Measurements from ENCODE around the gene CAST.
"Not testable (repeated sequence)": the region's sequence is repeated elsewhere in the genome, so short reads cannot be mapped to it uniquely, and the experiment has no call there.

CAST gene

DNA sequence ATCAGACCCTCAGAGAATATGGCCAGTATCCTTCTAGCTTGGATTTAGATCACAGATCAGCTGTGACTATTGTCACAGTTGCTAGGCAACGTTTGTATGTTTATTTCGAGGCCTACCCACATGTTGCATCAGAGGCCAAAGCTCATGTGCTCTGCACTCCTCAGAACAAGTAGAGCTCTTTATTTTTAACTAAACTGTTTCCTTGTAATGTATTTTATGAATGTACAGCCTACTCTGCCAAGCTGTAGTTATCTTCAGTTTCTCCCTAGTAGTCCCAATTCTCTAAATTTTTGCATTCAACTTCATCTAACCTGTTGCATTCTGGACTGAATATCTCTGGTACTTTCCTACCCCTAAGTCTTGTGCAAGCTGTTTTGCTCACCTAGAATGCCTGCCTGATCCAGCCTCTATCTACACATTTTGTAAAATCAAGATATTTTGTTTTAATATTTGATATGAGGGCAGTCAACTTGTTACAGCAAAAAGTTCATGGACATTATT is 52.8 kb downstream of the CAST start:
- peak; percentile 69 for DNase-seq

DNA sequence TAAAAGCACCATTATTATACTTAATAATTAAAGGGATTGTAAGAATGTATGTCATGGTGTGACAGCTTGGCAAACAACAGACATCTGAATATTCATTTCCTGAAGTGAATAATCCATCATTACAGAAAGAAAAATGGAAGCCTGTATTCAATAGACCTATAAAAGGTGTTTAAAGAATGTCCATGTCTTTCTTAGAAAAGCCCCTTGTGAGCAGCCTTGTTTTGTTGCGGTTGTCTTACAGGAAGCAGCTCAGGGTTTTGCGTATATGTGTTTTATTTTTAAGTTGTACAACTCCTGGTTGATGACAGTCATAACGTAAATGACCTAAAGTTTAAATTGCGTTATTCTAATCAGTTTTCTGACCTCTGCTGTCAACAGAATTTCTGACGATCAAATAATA is 53.8 kb downstream of the CAST start:
- peak; percentile 38 for DNase-seq

DNA sequence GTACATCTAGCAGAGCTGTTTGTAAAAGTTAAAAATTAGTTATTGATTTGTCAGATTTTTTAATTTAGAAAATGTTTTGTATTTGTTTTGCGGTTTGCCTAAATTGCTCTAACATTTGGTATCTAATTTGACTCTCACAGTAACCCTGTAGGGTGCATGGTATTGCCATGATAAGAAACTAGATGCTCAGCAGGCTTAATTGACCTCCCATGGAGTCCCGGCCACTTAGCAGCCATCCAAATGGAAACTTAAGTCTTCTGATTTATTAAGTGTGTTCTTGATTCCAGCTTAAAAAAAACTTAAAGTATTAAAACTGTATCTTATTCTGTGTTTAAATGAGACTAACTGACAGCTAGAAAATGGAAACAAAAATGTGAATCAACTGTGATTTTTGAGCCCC is 54.5 kb downstream of the CAST start:
- no peak for DNase-seq

DNA sequence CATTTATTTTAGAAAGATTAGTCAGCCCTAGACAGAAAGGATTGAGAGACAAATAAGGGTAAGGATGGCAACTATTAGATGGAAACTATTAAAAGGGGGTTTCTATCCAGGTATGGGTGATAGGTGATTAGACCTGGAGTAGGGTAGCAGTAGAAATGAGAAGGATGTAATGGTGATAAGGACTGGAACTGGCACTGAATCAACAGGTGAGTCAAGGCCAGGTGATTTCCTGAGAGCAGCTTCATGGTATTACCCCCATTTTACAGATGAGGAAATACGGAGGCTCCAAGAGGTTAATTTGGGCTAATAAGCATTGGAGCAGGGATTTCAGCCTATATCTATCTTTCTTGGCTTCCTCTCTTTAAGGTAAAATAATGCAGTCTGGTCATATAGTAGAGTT is 55.7 kb downstream of the CAST start:
- DNase-seq = no peak

DNA sequence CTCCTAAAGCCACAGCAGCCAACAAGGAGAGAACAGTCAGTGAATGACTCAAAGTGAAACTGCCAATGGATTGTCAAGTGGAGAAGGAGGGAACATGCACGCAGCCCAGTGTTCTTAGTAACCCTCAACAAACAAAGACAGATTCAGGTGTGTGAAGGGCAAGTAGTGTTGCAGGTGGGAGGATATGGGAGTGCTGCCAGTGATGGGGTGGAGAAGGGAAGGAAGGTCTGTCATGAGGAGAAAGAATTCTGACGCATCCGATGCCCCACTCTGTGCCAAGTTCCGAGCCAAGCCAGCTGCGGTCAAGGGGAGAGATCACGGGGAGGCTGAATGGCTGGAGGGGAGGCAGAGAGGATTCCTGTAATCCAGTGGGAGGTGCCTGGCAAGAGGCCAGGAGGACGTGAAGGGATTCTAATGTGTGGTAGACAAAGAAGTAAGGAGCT is 56.5 kb downstream of the CAST start:
- DNase-seq = no peak

DNA sequence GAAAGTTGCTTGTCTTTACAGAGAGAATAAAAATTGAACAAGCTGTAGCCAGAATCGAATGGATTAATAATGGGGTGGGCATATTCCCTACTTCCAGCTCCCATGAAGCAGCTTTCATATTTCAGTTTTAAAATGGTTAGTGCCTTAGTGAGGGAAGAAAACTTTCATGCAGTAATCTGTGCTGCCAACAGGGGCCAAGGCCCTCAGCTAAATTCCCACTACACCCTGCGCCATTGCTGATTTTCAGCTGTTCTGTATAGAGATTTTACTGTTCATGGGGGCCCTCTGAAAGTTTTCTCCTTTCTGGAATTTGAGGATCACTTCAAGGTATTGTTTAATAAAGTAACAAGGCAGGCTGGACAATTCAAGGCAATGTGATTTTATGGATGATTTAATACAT is 58.2 kb downstream of the CAST start:
- no peak for DNase-seq

DNA sequence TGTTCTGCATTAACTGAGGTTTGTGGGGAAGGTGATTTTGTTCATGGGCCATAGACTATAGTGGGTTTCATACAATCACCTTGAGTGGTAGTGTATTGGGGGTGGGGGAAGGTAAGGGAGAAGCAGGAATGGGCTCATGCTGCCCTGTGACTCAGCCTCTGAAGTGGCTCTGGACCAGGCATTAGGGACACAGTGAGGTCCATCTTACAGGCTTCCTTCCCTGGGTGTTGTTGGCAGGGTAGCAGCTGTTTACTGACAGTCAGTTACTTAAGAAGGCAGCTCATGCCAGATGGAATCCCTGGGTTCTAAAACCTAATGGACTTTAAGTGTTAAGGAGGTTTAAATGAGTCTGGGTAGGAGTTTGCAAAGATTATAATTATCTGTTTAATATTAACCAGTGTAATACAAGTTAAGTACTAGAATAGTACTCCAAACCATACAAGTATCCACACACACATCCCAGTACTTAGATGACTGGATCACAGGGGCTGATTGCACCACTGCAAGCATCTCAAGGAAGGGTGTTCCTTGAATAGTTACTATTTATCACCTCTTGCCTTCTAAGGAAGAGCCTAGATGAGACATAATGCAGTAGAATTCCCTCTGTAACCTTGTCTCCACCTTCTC is 59.3 kb downstream of the CAST start:
- no peak for DNase-seq

DNA sequence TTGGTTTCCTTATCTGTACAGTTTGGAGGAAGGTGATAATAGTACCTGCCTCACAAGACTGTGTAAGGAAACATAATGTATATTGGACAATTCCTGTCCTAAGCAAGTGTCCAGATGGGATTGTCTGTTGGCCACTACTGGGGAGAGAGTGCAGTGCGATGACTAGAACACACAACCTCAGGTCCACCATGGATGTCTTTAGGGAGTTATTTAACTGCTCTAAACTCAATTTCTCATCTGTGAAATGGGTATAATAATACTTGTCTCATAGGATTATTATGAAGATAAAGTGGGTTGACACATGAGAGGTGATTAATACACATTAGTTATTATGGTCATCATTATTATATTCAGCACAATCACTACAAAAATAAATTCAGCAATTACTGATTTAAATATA is 63.1 kb downstream of the CAST start:
- no peak for DNase-seq

DNA sequence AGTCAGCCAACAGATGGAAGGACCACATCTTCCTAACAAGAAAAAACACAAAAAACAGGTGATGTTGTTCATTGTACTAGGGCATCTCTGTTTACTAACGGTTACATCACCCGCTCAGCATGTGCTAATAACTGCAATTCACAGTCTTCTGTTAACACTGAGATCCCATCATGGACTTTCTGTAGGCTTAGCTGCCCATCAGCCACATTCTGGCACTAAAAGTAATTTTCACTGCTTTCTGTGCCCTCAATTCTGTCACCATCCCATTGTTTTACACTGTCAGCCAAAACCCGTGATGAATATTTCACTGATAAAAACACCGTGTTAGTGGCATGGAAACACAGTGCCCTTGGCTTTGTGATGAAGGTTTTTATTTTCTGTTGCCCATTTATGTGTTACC is 64.6 kb downstream of the CAST start:
- DNase-seq = no peak

DNA sequence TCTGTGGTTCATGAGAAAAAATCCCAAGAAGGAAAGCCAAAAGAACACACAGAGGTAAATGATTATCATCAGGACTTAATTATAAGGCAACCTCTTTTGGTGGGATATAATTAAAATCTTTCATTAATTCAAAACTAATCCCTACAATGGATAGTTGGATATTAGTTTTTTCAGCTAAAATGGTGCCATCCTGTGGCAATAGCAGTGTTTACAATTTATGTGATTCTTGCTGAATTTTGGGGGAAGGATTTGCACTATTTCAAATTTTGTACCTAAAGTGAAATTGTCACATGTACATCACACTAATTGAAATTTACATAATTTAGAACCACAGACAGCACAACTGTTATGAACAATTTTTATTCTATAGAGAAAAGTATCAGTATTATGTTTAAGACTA is 67.0 kb downstream of the CAST start:
- DNase-seq = no peak

DNA sequence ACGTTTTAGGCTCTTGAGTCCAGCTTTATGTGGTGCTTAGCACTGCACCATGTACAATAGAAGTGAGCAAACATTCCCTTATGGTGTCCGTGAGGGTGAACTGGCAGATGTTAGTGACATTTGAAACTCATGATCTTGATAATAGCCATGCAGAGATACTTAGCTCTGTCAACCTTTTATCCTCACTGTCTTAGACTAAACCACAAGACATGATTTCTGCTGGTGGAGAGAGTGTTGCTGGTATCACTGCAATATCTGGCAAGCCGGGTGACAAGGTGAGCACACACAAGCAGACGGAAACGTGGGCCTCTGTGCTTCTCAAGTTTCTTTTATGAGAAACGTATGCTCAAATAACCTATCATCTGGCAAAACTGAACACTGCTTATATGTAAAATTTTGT is 68.4 kb downstream of the CAST start:
- no peak for DNase-seq

DNA sequence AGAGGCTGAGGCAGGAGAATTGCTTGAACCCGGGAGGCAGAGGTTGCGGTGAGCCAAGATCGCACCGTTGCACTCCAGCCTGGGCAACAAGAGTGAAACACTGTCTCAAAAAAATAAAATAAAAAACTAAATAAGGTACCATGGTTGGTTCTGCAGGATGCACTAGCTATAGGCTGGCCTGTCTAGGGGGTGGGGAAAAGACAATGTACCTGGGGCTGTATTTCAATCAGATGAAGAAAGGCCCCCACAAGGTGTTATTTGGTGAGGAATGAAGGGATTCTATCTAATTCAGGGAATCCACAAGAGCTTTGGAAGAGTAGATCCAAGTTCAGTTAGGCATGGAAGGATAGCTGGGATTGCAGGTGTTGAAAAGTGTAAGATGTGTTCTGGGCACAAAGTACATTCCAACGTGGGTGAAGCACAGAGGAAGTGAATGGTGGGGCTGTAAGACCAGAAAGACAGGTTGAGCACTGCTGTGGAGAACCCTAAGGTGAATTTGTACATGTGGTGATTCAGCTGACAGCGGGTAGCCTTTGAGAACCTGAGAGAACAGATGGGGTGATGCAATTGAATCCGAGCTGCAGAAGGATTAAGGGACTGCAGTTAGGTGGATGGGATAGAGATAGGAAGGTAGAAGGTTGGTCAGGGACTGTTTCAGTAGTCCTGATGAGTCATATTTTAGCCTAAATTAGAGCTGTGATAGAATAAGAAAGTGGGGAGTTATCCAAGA is 71.8 kb downstream of the CAST start:
- no peak for DNase-seq

DNA sequence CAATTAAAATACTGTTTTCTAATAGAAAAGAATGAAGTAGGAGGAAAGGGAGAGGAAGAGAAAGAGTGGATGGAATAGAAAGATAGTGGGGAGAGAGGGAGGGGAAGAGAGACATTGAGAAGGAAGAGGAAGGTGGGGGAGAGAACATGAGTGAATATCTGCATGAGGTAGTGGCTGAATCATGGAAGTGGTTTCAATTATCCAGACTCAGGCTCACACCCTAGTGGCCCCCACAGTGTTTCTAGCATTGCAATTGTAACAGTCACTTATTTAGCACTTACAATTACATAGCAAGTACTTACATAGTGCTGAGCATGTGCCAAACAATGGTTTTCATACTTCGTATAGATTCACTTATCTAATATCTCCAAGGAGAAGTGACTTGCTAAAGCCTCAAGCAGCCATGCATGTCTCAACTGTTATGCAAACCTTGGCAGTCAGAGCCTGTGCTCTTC is 72.7 kb downstream of the CAST start:
- DNase-seq = no peak

DNA sequence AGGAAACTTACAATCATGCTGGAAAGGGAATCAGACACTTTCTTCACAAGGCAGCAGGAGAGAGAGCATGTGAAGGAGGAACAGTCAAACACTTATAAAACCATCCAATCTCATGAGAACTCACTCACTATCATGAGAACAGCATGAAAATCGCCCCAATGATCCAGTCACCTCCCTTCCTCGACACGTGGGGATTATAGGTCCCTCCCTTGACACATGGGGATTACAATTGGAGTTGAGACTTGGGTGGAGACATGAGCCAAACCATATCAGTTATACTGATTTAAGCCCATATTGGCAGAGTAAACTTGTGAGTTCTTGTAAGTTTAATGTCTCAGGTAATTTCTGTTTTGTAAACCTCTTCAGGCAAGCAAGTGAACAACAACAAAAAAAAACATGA is 74.8 kb downstream of the CAST start:
- no peak for DNase-seq

DNA sequence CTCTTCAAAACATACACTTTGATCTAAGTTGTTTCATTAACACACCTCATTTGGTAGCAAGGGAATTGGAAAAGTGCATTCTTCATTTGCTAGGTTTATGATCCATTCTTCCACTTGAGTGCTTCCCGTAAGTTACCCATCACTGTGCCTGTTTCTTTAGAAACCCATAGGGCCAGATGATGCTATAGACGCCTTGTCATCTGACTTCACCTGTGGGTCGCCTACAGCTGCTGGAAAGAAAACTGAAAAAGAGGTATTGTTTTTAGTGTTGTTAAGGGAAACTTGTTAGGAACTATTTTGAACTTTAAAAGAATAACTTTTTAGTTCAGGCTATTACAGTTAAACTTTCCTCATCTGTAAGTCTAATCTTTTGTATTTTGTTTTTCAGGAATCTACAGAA is 78.9 kb downstream of the CAST start:
- DNase-seq = no peak

DNA sequence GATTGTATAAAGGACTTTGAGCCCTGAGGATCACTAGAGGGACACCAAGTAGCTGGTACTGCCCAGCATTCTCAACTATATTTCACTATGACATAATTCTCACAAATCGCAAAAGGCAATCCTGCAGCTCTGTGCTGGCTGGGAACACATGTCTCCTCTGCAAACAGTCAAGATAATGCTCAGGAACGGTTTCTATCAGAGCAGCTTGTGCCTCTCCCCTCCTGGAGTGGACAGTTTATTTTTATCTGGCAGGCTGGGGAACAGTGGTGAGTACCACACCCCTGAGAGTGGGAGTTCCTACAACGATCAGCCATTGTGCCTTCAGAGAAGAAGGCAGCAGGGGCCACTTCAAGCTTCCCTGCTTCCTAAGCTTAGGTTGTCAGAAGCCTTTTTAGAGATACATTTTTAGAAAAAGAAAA is 79.7 kb downstream of the CAST start:
- no peak for DNase-seq

DNA sequence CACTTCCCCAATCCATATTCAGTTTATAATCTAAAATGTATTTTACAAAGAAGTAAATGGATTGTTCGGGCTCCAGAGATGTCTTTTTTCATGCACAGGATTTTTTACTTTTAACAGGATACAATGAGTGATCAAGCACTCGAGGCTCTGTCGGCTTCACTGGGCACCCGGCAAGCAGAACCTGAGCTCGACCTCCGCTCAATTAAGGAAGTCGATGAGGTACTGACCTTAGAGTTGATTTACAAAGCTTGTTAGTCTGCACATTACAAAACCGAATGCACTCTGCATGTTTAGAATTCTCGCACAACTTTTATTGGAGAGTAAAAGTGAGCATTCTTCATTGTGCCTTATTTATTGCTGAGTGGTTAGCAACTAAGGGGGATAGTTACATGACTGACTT is 80.4 kb downstream of the CAST start:
- DNase-seq = no peak

DNA sequence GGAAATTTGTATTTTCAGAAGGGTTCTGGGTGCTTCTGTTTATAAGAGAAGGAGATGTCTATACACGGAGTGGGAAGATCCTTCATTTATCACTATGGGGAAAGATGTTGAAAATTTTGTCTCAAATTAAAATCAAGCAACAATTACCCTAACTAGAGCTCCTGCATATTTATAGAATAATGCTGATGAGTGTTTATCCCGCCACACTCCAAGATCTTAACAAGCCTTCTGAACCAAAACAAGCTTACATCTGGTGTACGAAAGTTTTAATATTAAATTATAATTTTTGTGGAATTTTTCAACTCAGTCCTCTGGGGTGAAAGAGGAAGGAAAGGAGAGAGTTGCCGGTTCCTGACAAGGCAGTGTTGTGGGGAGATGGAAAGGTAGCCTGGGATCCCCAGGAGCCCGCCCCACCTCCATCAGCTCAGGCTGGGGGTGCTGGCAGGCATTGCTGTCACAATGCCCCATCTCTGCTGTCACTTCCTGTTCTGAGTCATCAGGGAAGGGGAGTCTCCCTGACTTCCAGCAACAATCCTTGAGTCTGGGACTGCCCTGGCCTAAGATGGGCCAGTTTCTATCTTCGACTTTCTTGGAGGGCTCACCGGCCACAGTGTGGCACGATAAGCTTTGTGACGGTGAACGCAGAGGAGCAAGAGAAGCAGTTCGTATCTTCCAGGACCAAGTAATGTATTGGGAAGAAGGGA is 81.0 kb downstream of the CAST start:
- DNase-seq = no peak

DNA sequence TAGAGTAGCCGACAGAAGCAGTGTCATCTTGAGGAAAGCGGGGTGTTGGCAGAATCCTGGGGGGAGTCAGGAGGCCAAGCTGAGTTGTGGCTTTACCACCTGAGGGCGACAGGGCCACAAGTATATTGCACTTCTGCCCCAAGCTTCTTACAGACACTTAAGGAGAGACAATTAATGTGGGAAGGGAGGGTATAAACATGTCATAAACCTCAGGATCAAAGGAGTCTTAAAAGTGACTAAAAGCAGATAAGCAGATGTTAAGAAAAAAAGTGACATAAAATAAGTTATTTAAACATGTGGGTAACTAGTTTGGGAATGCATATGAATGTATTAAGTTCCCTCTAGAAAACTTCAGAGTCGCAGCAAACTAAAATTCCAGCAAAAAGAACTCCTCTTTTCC is 81.6 kb downstream of the CAST start:
- DNase-seq = no peak

DNA sequence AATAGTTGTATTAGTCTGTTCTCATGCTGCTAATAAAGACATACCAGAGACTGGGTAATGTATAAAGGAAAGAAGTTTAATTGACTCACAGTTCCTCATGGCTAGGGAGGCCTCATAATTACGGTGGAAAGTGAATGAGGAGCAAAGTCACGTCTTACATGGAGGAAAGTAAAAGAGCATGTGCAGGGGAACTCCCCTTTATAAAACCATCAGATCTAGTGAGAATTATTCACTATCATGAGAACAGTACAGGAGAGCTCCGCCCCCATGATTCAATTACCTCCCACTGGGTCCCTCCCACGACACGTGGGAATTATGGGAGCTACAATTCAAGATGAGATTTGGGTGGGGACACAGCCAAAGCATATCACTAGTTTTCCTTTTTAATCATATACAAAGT is 82.0 kb downstream of the CAST start:
- not testable (repeated sequence) for DNase-seq

DNA sequence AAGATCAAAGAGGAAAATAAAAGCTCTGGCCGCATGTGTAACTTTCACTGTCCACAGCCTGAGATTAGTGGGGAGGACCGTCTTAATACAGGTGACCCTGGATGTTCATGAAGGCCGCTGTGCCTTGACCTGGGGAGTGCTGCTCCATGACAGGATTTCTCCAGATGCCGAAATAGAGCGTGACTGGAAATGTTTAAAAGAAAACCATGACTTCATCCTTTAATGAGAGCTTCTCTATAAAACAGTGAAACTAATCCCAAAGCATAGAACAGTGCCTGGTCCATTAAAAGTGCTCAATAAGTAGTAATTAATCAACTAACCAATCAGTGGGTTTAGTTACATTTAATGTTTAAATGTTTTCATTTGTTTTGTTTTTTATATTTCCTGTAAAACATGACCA is 82.8 kb downstream of the CAST start:
- no peak for DNase-seq

DNA sequence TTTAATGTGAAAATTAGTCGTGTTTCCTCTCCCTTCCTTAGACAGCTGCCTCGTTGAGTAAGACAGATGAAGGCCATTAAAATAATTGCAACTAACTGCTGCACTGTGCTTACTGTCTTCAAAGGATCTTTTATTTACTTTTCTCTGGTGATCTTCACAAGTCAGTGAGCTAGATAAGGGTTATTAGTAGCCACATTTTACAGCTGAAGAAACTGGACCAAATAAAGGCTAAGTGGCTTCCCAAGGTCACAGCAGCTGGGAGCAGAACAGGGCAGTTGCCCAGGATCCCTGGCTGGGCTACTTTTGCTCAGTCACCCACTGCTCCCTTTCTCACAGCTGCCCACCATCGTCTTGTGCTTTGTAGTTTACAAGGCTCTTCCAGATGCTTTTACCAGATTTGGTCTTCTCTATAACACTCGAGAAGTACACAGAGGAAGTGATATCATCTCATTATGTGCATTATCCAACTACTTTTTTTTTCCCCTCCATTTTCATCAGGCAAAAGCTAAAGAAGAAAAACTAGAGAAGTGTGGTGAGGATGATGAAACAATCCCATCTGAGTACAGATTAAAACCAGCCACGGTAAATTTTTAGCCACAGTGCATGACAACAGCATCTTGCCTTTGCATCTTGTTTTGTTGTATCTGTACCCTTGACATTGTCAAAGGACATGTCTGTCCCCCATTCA is 83.8 kb downstream of the CAST start:
- DNase-seq = no peak

DNA sequence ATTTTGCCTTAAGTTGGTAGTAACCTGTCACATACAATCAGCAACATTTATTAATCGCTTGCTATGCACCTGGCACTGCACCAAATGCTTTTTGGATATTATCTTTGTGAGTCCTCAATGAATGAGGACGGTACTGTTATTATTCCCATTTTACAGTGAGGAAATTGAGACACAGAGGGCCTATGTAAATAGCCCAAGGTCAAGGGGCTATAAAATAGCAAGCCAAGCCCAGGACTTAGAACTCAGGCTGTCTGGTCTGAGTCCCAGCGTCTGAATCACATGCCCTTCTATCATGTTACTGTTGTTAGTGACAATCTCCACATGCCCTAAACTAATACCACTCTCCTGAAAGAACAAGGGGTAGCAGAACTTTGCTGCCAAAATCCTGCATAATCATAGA is 85.5 kb downstream of the CAST start:
- no peak for DNase-seq

Data from central memory CD4-positive, alpha-beta T cell (primary cell).